OCI-M1 (cell line): ENCODE data around the gene PACSIN1.
A peak's percentile ranks its signal among the peaks of the same experiment; 100 is the strongest.

Experiments
- DNase-seq: peaks from one replicate; lab custom pipeline; 2025; lab: John Stamatoyannopoulos, UW

PACSIN1 gene

DNA sequence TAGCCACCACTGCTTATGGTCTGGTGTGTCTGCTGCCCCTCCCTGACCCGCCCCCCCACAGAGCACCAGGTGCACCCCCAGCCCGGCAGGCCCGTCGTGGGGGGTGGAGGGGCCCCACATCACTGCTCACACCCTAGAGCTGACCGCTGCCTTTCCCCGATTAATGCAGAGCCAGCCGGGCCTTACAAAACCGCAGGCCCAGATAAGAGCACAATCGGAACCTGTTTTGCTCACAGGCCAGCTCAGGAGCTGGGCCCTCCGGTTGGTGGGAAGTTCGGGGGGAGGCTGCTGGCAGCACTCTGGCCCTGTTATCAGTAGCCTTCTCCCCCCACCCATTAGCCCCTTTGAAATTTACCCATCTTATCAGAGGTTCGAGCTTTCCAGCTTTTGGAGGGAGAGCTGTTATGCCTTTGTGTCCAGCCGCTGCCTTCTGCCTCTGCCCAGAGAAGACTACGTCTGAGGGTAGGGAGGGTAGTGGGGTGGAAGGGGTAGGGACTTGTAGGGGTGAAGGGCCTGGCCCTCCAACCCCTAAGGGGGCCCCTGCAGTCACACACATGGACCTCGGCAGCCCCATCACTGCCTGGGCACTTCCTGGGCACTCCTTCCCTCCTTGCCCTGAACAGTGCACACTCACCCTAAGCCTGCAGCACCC is 97.1 kb downstream of the PACSIN1 start:
- peak; percentile 96 for DNase-seq

DNA sequence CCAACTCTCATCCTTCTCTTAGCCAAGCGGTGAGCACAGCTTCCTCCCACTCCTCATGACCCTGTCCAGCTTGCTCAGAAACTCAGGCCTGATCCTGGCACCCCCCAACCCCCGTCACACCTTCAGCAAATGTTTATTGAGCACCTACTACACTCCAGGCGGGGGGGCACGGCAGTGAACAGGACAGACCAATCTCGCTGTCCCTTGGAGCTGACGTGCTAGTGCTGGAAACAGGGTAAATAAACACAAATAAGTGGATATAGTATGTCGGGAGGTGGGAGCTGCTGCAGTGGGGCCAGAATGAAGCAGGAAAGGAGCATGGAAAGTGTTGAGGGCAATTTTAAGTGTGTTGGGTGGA is 97.6 kb downstream of the PACSIN1 start:
- DNase-seq: no peak

DNA sequence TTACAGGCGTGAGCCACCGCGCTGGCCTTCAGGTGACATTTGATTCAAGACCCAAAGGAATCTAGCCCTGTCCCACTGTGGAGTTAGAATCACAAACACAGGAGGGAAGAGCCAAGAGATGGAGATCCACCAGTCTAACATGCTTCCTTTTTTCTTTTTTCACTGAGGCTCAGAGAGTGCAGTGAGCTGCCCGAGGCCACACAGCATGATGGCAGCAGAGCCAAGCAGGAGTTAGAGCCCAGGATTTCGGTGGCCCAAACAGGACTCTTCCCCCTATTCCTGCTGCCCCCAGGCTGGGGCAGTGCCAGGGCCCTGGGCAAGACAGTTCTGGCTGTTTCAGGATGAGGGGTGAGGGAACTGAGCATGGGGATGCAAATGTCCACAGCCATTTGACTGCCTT is 98.3 kb downstream of the PACSIN1 start:
- no peak for DNase-seq

DNA sequence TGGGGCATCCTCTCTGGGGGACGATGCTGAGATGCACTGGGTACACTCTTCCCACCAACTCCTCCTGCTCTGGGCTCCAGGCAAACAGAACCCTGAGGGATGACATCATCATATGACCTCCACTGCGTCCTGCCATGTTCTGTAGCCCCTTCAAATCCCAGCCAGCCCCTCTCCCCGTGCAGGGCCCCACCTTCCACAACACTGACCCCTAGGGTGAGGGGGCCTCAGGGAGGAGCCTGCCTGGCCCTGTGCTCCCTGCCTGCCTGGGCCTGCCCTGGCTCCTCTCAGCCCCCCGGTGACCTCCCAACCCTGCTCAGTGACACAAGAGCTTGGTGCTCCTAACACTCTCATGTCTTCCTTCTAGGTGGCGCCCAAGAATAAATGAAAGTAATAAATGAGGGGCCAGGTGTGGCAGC is 99.9 kb downstream of the PACSIN1 start:
- DNase-seq: no peak

DNA sequence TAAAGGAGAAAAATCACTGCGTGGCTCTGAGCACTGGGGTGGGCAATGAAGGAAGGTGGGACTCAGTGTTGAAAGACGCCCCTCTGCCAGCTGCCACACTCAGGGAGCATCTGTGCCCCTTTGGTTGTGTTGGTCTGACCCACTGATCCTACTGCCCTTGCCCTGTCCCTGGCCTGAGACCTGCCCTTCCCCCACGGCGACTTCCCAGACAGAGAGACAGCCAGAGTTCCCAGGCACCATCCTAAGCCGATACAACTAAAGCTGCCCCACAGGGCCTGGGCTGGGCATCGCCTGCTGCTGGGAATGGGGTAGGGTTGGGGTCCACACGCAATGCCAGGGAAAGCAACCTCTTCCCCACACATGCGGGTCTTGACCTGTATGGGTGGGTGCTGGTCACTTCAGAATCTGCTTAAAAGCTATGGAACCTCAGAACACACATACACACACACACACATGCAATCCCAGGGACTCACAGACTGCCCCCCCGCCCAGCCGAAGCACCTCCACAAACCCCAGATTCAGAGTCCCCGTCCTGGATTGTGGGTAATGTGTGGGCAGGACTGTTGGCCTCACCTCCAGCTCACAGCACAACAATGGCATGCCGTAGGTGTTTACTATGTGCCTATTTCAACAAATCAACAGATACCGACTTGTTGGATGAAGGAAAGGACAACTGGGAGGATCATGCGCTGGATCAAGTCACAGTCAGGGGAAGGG is 101.1 kb downstream of the PACSIN1 start:
- DNase-seq: no peak

DNA sequence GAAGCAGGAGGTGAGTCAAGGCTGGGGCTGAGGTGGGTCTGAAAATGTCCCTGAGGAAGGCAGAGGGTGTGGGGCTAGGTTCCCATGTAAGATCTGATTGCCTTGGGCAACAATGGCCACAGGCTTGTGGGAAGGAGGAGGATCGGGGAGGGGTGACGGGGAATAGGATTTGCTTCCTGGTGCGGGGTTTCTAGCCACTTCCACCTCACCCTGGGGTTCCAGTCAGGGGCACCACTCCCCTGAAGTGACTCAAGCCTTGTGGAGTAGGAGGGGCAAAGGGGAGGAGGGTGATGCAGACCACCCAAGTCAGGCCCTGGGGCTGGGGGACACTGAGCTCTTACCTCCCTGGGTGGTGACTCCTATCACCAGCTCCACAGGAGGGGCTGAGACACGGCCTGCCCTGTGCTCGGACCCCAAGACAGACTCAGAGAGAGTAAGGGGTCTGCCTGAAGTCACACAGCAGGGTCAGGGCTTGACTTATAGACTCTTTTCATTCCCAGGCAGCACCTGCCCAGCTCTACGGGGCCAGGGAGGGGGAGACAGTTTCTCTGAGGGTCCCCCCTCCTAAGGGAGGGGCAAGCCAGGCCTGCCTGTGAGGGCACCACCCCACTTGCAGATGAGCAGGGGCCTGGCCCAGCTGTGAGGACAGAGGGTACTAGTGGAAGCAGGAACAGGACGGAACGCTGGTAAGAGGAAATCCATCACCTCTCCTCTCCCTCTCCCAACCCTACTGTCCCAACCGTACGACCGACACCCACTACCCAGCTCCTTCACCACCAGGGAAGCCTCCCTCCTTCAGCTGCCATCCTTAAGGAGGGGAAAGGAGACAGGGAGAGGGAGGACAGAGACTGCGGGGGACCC is 102.7 kb downstream of the PACSIN1 start:
- DNase-seq: peak; percentile 15

DNA sequence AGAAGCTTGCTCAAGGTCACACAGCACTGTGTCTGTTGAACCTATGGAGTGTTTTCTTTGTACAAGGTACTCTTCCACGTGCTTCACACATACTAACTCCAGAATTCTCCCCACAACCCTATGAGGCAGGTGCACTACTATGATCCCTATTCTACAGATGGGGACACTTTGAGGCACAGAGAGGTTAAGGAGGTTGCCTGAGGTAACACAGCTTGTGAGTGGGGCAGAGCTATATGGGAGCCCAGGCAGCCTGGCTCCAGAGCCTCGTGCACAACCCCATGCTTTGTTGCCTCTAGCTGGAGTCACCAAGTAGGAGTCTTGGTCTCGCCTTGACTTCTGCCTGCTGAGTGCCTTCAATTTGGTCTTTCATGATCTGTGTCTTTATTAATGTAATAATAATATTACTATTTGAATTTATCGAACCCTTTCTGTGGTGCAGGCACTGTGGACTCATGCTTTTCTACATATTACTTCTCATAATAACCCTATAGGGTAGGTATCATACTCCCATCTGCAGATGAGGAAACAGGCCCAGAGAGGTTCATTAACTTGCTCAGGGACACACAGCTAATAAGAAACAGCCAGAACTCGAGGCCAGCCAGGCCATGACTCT is 103.6 kb downstream of the PACSIN1 start:
- DNase-seq: no peak

DNA sequence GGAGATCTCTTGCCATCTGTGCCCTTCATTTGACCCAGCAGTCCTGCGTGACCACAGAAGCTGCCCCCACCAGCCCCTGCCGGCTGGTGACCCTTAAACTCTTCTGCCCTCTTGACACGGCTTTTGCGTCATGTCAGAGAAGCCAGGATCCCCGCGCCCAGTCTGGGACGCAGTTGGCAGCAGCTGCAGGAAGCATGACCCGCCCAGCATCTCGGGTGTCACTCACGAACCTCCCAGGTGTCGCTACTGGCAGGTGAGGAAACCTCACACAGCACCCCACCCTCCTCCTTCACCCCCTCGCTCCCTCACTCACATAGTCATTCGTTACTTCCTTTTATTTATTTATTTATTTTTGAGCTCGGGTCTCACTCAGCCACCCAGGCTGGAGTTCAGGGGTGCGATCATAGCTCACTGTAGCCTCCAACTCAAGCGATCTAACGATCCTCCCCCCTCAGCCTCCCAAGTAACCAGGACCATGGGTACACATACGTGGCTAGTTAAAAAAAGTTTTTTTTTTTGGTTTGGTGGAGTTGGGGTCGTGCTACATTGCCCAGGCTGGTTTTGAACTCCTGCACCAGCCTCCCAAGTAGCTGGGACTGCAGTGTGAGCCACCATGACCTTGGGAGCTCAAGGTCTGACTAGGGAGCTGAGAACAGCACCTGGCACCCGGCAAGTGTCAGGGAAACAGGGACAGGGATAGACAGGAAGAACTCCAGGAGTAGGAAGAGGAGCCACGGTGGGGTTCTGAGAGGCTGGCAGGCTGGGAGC is 104.4 kb downstream of the PACSIN1 start:
- DNase-seq: no peak

DNA sequence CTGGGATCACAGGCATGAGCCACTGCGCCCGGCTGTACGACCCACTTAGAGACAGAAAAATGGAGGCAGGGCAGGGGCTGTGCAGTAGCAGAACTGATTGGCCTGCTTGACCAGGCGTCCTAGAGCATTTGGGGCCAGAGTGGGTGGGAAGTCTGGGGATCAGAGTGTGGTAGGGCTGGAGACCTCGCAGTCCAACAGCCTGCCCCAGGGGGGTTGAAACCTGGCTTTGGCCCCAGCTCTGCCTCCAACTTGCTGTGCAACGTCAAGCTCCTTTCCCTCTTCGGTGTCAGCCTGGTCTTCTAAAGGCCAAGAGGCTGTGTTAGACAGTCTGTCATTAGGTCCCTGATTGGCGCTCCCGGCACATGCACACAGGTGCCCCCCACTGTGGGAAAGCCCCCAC is 105.5 kb downstream of the PACSIN1 start:
- DNase-seq: no peak

DNA sequence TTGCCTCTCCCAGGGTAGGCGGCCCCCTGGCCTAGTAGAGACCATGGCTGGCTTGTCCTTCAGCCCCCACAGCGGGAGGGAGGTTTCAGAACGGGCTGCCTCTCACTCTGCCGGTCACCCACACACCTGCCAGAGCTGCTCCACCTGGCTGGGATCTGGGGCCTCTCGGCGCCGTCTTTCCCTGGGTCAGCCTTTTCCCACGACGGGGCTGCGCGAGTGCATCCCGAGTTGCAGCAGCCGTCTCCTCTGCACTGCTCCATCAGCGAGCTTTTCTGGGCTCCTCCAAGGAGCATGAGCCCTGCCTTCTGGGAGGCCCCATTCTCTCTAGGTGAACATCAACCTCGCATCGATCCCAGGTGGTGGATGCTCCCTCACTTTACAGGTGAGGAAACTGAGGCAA is 106.1 kb downstream of the PACSIN1 start:
- no peak for DNase-seq

DNA sequence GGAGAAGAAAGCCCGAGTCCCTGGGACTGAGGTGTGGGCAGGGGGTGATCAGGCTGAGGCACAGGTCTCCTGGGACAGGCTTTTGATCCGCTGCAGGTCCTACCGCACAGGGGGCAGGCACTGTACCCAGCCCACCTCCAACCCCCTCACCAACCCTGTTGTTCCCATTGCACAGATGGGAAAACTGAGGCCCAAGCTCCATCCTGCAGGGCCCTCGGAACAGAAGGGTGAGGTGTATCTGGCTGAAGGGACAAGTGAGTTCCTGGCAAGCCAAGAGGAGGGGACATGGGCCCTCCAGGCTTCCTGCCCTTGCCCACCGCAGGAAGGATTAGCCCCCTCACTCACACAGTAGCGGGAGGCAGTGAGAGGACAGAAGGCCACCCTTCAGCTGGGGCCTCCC is 106.7 kb downstream of the PACSIN1 start:
- no peak for DNase-seq

DNA sequence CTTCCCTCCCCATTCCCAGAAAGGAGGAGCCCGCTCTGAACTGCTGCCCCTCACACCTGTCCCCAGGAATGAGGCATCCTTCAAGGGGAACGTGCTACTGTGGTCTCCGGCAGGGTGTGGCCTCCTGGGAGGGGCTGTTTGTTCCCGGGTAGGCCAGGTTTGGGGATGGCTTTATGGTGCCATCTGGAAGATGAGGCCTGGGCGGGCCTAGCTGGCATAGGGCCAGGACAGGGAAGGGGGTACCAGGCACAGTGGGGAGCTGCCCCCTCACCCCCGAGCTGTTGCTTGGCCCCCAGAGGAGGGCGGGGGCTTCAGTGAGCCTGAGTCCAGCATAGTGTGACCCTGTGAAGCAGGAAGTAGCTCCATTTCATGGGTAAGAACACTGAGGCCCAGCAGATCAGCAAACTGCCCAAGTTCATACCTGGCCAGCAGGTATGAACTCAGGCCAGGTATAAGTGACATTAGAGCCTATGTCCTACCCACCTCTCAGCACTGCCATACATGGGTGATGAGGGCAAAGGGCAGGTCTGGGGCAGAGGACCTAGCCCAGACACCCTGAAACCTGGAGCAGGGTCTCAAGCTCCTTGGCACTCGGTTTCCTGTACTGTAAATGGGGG is 107.8 kb downstream of the PACSIN1 start:
- no peak for DNase-seq

DNA sequence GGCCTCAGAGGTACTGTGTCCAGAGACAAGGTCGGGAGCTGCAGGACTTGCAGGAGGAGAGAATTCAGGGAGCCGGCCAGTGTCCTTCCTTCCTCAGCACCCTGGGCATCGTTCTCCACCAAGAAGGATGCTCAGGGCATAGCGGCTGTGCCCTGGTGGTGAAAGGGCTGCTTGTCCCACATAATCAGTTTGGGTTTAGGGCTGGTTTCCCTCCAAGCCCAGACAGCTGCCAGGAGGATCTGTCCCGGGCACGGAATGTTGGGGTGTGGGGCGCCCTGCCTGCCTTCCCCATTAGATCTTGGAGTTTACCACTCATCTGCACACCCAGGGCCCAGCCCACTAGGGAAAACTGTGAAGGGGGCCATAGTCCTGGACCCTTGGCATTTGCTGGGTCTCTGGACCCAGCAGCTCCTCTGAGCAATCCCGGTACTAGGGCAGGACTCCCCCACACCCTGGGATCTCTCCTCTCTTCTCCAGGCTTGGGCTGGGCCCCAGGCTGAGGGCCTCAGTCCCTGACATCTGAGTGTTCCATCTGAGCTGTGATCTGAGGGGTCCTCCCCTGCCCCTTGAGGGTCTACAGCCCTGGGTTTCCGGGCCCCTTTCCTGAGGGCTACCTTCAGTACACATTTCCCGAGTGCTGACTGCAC is 108.9 kb downstream of the PACSIN1 start:
- DNase-seq: no peak

DNA sequence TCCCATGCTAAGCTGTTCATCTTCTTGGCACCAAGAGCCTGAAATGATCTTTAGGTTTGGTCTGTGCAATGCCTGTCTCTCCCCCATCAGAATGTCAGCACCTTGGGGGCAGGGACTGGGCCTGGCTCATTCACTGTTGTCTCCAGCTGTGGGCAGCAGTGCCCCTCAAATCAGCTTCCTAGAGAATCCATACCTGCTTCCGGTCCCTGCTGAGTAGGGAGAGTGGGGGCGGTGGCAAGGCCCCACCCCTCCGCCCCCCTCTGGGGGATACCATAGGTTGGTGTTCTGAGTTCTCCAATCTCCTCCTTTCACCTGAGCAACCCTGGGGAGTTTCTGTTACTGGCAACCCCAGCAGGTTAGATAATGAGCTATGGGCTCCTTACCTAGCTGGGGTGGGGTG is 109.5 kb downstream of the PACSIN1 start:
- DNase-seq: no peak

DNA sequence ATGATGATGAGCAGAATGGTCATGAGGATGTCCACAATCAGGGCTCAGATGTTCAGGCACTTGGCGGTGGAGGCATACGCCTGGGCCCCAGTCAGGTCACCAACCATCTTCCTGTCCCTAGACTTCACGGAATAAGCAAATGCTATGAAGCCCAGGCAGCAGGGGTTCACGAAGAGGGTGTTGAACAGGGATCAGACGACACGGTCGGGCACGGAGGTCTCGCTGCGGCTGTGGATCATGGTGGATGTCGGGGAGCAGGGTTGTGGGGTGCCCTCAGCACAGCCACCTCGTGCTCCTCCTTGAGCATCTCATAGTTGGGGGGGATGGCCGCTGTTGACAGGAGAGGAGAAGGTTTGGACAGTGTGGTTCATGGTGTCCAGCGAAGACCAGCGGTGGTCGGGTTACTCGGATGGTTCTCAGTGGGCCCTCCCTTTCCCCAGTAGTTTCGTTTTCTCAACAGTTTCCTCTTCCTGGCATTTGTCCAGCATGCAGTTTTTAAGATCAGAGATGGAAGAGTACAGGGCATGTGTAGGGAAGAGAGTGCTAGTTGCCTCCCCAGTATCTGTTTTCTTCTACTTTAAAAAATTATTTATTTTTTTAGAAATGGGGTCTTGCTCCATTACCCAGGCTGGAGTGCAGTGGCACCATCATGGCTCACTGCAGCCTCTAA is 110.5 kb downstream of the PACSIN1 start:
- DNase-seq: peak; percentile 67

DNA sequence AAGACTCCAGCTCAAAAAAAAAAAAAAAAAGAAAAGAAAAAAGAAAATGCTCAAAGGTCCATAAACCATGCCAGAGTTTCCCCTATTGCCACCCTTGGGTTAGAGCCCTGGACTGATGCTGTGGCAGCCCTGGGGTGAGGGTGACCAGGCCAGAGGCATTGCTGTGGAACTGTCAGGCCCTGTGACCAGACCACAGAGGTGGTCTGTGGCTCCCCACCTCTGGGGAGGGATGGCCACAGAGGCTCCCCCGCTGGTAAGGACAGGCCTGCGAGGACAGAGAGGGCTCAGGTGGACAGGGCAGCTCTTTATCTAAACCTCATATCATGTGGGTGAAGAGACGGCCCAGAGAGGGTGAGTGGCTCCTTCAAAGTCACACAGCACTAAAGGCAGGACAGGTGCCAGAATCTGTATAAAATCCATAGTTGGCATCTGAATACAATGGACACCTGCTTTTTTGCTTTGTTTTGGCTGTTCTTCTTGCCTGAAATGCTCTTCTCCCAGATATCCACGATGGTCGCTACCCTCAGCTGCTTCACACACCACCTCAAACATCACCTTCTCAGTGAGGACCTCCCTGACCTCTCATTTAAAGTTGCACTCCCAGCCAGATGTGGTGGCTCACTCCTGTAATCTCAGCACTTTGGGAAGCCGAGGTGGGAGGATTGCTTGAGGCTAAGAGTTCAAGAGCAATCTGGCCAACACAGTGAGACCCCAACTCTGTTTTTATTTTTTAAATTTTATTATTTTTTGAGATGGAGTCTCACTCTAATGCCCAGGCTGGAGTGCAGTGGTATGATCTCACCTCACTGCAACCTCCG is 112.8 kb downstream of the PACSIN1 start:
- no peak for DNase-seq

DNA sequence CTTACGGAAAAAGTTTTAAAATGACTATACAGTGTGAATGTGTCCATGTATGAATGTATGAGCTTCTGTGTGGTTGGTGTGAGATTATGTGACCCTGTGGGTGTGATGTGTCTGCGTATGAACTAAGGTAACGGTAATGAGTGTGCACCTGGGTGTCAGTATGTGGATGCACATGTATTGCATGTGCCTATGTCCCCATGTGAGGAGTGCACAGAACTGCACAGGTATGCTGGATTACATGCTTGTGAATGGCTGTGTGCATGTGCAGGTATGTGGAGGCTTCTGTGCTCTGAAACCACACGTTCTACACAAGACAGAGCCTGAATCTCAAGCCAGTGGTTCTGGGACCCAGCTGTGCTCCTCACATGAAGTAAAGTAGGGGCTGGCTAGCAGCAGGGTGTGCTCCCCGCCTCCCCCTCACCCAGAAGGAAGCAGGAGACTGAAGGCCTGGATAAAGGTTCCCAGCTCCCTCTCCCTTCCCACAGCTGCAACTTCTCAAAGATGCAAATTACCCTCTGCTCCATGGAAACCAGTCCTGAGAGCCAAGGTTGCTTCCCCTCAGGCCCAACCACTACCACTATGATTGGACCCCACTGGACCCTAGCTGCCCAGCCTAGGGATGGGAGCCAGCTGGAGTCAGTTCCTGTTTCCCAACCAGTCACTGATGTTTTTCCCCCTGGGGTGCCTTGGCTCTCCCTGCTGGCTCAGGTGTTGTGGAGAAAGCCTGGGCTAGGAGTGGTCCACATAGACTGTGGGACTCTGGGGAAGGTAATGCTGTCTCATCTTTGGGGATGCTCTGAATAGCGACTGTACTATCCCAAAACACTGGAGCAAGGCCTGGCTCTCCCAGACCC is 115.1 kb downstream of the PACSIN1 start:
- no peak for DNase-seq

DNA sequence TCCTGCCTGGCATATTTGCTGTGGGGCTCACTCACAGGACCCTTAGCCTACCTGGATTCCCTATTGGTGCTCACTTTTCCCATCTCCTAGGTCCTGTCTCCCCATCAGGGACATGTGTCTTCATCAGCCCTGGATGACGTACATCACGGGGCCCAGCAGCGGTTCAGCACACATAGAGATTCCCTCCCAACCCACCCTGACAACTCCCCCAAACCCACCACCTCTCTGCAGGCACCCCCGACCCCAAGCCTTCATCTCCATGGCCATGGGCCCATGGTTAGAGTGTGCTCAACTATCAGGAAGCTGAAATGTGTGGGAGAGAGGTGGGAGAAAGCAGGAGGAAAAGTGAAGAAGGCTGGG is 115.7 kb downstream of the PACSIN1 start:
- DNase-seq: no peak

DNA sequence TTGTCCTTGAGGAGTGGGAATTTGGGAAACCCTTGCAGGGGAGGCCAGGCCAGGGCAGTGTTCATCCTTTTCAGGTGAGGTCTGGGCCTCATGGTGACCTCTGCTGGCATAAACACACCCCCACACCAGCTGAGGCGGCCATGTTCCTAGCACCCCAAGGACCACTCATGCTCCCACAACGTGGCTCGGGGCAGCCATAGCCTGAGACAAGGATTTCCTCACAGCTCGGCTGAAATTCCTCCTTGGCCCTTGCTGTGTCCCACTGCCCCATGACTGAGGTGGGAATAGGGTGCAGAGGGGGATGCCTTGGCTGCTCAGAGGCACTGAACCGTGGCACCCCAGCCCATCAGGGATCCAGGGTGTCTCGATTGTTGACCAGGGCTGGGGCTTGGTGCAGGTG is 117.6 kb downstream of the PACSIN1 start:
- DNase-seq: no peak
